ENCODE data around the gene NDC1.

Gene NDC1

DNA sequence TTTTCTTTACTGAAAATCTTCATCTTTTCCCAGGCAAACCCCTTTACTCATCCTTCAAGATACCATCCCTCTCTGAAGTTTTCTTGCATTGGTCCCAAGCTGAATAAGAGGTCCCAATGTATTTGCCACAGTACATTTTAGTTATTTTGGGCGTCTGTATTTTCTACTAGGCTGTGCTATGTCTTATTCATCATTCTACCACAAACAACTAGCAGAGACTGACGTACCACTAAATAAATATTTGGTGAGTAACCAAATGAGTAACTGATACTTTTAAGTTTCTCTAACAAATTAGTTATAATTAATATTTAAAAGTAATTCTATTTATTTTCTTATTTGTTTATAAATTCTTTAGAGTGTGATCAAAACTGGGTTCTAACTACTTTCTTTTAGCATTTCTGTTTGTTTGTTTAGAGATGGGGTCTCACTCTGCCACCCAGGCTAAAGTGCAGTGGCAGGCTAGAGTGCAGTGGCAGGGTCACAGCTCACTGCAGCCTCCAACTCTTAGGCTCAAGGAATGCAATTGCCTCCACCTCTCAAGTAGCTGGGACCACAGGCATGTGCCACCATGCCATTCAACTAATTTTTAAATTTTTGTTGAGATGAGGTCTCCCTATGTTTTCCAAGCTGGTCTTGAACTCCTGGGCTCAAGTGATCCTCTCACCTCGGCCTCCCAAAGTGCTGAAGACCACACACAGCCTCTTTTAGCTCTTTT lies 33.1 kb downstream of the NDC1 start:
- Histone ChIP-seq H3K4me1 (ENCODE audit: low read depth, poor library complexity, severe bottlenecking) (no peaks in the 10 kb centered on the region), H3K4me2 (no peak overlapping the region), H3K27me3 (ENCODE audit: insufficient read depth, low read depth) (no peaks in the 10 kb centered on the region), H2AFZ (ENCODE audit: low read depth) (no peak overlapping the region), H3K27ac (no peak overlapping the region), H3K9ac (no peak overlapping the region), H4K20me1 (ENCODE audit: insufficient read depth) (no peaks in the 10 kb centered on the region), H3K4me3 (IDR thresholded peaks at IDR 0.05; ENCODE audit: insufficient read depth, low read depth, low read length) (no peak overlapping the region), H3K36me3 (ENCODE audit: insufficient read depth) (no peaks in the 10 kb centered on the region; the same call in 1 of the 2 replicates), H3K79me2 (ENCODE audit: insufficient read depth, low read depth) (no peaks in the 10 kb centered on the region)
- TF ChIP-seq, protein P1, sequence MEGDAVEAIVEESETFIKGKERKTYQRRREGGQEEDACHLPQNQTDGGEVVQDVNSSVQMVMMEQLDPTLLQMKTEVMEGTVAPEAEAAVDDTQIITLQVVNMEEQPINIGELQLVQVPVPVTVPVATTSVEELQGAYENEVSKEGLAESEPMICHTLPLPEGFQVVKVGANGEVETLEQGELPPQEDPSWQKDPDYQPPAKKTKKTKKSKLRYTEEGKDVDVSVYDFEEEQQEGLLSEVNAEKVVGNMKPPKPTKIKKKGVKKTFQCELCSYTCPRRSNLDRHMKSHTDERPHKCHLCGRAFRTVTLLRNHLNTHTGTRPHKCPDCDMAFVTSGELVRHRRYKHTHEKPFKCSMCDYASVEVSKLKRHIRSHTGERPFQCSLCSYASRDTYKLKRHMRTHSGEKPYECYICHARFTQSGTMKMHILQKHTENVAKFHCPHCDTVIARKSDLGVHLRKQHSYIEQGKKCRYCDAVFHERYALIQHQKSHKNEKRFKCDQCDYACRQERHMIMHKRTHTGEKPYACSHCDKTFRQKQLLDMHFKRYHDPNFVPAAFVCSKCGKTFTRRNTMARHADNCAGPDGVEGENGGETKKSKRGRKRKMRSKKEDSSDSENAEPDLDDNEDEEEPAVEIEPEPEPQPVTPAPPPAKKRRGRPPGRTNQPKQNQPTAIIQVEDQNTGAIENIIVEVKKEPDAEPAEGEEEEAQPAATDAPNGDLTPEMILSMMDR (conservative IDR thresholded peaks at IDR 0.05; ENCODE audit: low read depth, low read length) = no peak

DNA sequence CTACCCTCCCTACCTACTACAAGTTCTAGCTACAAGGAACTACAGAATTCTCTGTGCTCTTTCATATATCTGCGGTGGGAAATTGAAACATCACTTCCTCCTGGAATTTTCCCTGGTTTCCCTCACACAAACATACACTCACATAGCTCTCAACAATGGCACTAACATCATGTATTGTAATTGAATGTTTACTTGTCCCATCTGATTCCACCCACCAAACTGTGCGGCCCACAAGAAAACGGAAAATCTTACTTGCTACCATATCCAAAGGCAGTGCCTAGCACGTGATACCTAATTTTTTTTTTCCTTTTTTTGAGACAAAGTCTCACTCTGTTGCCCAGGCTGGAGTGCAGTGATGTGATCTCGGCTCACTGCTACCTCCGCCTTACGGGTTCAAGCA lies 33.9 kb downstream of the NDC1 start:
- no peak overlapping the region for H3K9ac ChIP-seq
- H3K4me1 ChIP-seq (ENCODE audit: low read depth, poor library complexity, severe bottlenecking) = no peaks in the 10 kb centered on the region
- TF ChIP-seq, protein P1 (conservative IDR thresholded peaks at IDR 0.05; ENCODE audit: low read depth, low read length) = no peak
- H3K79me2 ChIP-seq (ENCODE audit: insufficient read depth, low read depth) = no peaks in the 10 kb centered on the region
- no peak overlapping the region for H2AFZ ChIP-seq (ENCODE audit: low read depth)
- no peak overlapping the region for H3K4me3 ChIP-seq (IDR thresholded peaks at IDR 0.05; ENCODE audit: insufficient read depth, low read depth, low read length)
- no peak overlapping the region for H3K4me2 ChIP-seq
- H3K27ac ChIP-seq = no peak overlapping the region
- no peaks in the 10 kb centered on the region for H3K27me3 ChIP-seq (ENCODE audit: insufficient read depth, low read depth)
- H3K36me3 ChIP-seq (ENCODE audit: insufficient read depth) = no peaks in the 10 kb centered on the region; the same call in 1 of the 2 replicates
- H4K20me1 ChIP-seq (ENCODE audit: insufficient read depth) = no peaks in the 10 kb centered on the region

DNA sequence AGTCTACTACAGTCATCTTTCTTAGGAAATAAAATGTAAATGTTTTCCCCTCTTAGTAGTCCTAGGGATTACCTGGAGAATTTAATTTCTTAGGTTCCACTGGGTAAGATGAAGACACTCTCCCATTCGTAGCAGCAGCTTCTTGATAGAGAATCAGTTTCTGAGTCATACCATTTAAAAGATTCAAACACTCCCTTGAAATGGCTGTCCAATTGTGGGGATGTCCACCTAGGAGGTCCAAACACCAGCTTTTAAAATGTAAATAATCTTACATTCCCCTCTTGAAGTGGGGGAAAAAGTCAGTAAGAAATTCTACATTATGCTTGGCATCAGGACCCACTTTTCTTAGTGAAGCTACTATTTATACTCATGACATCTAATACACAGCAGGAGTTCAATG lies 37.5 kb downstream of the NDC1 start:
- Histone ChIP-seq H3K4me1 (ENCODE audit: low read depth, poor library complexity, severe bottlenecking) (no peaks in the 10 kb centered on the region), H4K20me1 (ENCODE audit: insufficient read depth) (no peaks in the 10 kb centered on the region), H3K79me2 (ENCODE audit: insufficient read depth, low read depth) (no peaks in the 10 kb centered on the region), H2AFZ (ENCODE audit: low read depth) (no peak overlapping the region), H3K9ac (no peak overlapping the region), H3K27ac (no peak overlapping the region), H3K4me2 (no peak overlapping the region), H3K27me3 (ENCODE audit: insufficient read depth, low read depth) (no peaks in the 10 kb centered on the region), H3K4me3 (IDR thresholded peaks at IDR 0.05; ENCODE audit: insufficient read depth, low read depth, low read length) (no peak overlapping the region), H3K36me3 (ENCODE audit: insufficient read depth) (peaks cover 3% of the 10 kb centered on the region; the same call in 1 of the 2 replicates)
- TF ChIP-seq, protein P1 (conservative IDR thresholded peaks at IDR 0.05; ENCODE audit: low read depth, low read length) = no peak

DNA sequence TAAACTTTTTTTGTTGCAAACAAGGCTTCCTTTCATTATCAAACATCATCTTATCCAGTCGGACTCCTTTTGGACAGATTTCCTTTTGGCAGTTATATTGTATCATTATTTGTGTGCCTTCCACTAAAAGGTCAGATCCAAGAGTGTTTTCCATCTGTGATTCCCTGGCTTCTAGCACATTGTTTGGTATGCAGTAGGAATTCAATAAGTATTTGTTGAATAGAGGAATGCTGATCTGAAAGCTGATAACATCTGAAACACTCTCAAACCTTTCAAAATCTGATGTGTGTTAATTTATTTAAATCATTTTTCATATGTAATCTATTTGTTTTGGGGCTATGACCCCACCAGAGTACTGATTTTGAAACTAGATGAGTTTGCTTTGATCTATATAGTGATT lies 39.0 kb downstream of the NDC1 start:
- Histone ChIP-seq H3K36me3 (ENCODE audit: insufficient read depth) (peaks cover 3% of the 10 kb centered on the region; the same call in 1 of the 2 replicates), H2AFZ (ENCODE audit: low read depth) (no peak overlapping the region), H4K20me1 (ENCODE audit: insufficient read depth) (no peaks in the 10 kb centered on the region), H3K27me3 (ENCODE audit: insufficient read depth, low read depth) (no peaks in the 10 kb centered on the region), H3K4me3 (IDR thresholded peaks at IDR 0.05; ENCODE audit: insufficient read depth, low read depth, low read length) (no peak overlapping the region), H3K4me2 (no peak overlapping the region), H3K79me2 (ENCODE audit: insufficient read depth, low read depth) (no peaks in the 10 kb centered on the region), H3K4me1 (ENCODE audit: low read depth, poor library complexity, severe bottlenecking) (no peaks in the 10 kb centered on the region), H3K27ac (no peak overlapping the region), H3K9ac (no peak overlapping the region)
- TF ChIP-seq, protein P1 (conservative IDR thresholded peaks at IDR 0.05; ENCODE audit: low read depth, low read length) = no peak

Data from KMS-11 (cell line).